Body of pancreas (tissue), 4 donors: ENCODE results near the gene DDX20.

ENCODE experiments used
- POLR2A ChIP-seq, 3 donors: fragments of 450-650 bp; IDR thresholded peaks; one replicate each; pipeline ENCODE4 v1.6.1; 2016; ENCODE audit warnings: antibody characterized with exemption in 3 of 3, mild to moderate bottlenecking in 2 of 3
- TF ChIP-seq, protein P1 (sequence below), 7 experiments: fragments of 450-650 bp in 4 of 7; fragments of 200-600 bp in 3 of 7; sonication (generic) in 3 of 7; IDR thresholded peaks; one replicate each; pipeline ENCODE4 v1.5.1; 2016 to 2019; ENCODE audit warnings: antibody characterized with exemption in 7 of 7

- TF ChIP-seq, protein P1, sequence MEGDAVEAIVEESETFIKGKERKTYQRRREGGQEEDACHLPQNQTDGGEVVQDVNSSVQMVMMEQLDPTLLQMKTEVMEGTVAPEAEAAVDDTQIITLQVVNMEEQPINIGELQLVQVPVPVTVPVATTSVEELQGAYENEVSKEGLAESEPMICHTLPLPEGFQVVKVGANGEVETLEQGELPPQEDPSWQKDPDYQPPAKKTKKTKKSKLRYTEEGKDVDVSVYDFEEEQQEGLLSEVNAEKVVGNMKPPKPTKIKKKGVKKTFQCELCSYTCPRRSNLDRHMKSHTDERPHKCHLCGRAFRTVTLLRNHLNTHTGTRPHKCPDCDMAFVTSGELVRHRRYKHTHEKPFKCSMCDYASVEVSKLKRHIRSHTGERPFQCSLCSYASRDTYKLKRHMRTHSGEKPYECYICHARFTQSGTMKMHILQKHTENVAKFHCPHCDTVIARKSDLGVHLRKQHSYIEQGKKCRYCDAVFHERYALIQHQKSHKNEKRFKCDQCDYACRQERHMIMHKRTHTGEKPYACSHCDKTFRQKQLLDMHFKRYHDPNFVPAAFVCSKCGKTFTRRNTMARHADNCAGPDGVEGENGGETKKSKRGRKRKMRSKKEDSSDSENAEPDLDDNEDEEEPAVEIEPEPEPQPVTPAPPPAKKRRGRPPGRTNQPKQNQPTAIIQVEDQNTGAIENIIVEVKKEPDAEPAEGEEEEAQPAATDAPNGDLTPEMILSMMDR (IDR thresholded peaks at IDR 0.05) = no peak
- no peak for TF ChIP-seq POLR2A (IDR thresholded peaks at IDR 0.05)
Measured at GRCh38 chr1:111736548-111737215, 19.0 kb upstream of the DDX20 start.
